Keratinocyte (primary cell): ENCODE data around the gene KIAA0040.

Experiments
- CTCF ChIP-seq, 3 experiments: IDR thresholded peaks in 1 of 3; conservative IDR thresholded peaks in 1 of 3; optimal IDR thresholded peaks in 1 of 3; 2 replicates in 2 of 3; 3 replicates in 1 of 3; pipeline versions ENCODE3 to v1.5.1; 2011; ENCODE audit warnings: low read length in 3 of 3, mild to moderate bottlenecking in 3 of 3, moderate library complexity in 2 of 3, control low read depth in 1 of 3, inconsistent platforms in 1 of 3; ENCODE audit not compliant: insufficient read depth in 2 of 3; ENCODE audit errors: extremely low read depth in 1 of 3
- EZH2 ChIP-seq: IDR thresholded peaks from one replicate; pipeline ENCODE4 v1.6.1; 2012; ENCODE audit warnings: inconsistent platforms, mild to moderate bottlenecking, low read length, moderate library complexity

GRCh38 chr1:175198332-175198731 lies 5.8 kb upstream of the KIAA0040 start:
- TF ChIP-seq EZH2: no peak
- no peak for TF ChIP-seq CTCF (optimal IDR thresholded peaks at IDR 0.05 in 1 of 3, IDR thresholded peaks at IDR 0.05 in 1 of 3, conservative IDR thresholded peaks at IDR 0.05 in 1 of 3; ENCODE audit: extremely low read depth in 1 of 3, insufficient read depth in 2 of 3, low read length in 3 of 3)
